ENCODE measurements around the gene VPS13D.

VPS13D gene

GRCh38 chr1:12186679-12186985, 43.2 kb upstream of the VPS13D start:
- Histone ChIP-seq H3K9ac (ENCODE audit: low read length) (no peak overlapping the region), H3K9me3 (ENCODE audit: control insufficient read depth, low read length) (no peaks in the 10 kb centered on the region), H3K36me3 (ENCODE audit: control insufficient read depth, insufficient read depth, low read length) (peaks cover 5% of the 10 kb centered on the region), H3K4me1 (ENCODE audit: control insufficient read depth, insufficient read depth, low read length) (peaks cover 58% of the 10 kb centered on the region), H3K4me3 (ENCODE audit: low read length) (no peak overlapping the region), H3K27me3 (ENCODE audit: control insufficient read depth, insufficient read depth, low read length) (no peaks in the 10 kb centered on the region)

GRCh38 chr1:12188115-12188514, 41.7 kb upstream of the VPS13D start:
- no peaks in the 10 kb centered on the region for H3K9me3 ChIP-seq (ENCODE audit: control insufficient read depth, low read length)
- no peak overlapping the region for H3K4me3 ChIP-seq (ENCODE audit: low read length)
- peaks cover 54% of the 10 kb centered on the region for H3K4me1 ChIP-seq (ENCODE audit: control insufficient read depth, insufficient read depth, low read length)
- H3K36me3 ChIP-seq (ENCODE audit: control insufficient read depth, insufficient read depth, low read length), result peaks cover 5% of the 10 kb centered on the region
- no peaks in the 10 kb centered on the region for H3K27me3 ChIP-seq (ENCODE audit: control insufficient read depth, insufficient read depth, low read length)
- H3K9ac ChIP-seq (ENCODE audit: low read length), result no peak overlapping the region

GRCh38 chr1:12188657-12189327, 41.0 kb upstream of the VPS13D start:
- peaks cover 56% of the 10 kb centered on the region for H3K4me1 ChIP-seq (ENCODE audit: control insufficient read depth, insufficient read depth, low read length)
- H3K4me3 ChIP-seq (ENCODE audit: low read length), result no peak overlapping the region
- no peaks in the 10 kb centered on the region for H3K9me3 ChIP-seq (ENCODE audit: control insufficient read depth, low read length)
- H3K36me3 ChIP-seq (ENCODE audit: control insufficient read depth, insufficient read depth, low read length), result peaks cover 5% of the 10 kb centered on the region
- no peak overlapping the region for H3K9ac ChIP-seq (ENCODE audit: low read length)
- no peaks in the 10 kb centered on the region for H3K27me3 ChIP-seq (ENCODE audit: control insufficient read depth, insufficient read depth, low read length)

- Histone ChIP-seq H3K4me1 (ENCODE audit: control insufficient read depth, insufficient read depth, low read length) (peaks cover 55% of the 10 kb centered on the region), H3K9ac (ENCODE audit: low read length) (no peak overlapping the region), H3K9me3 (ENCODE audit: control insufficient read depth, low read length) (no peaks in the 10 kb centered on the region), H3K36me3 (ENCODE audit: control insufficient read depth, insufficient read depth, low read length) (peaks cover 5% of the 10 kb centered on the region), H3K4me3 (ENCODE audit: low read length) (no peak overlapping the region), H3K27me3 (ENCODE audit: control insufficient read depth, insufficient read depth, low read length) (no peaks in the 10 kb centered on the region)
Observed at GRCh38 chr1:12189328-12189682, 40.5 kb upstream of the VPS13D start.

GRCh38 chr1:12191242-12192032, 38.4 kb upstream of the VPS13D start:
- Histone ChIP-seq H3K27me3 (ENCODE audit: control insufficient read depth, insufficient read depth, low read length) (no peaks in the 10 kb centered on the region), H3K9ac (ENCODE audit: low read length) (no peak overlapping the region), H3K9me3 (ENCODE audit: control insufficient read depth, low read length) (no peaks in the 10 kb centered on the region), H3K36me3 (ENCODE audit: control insufficient read depth, insufficient read depth, low read length) (peaks cover 5% of the 10 kb centered on the region), H3K4me1 (ENCODE audit: control insufficient read depth, insufficient read depth, low read length) (peaks cover 34% of the 10 kb centered on the region), H3K4me3 (ENCODE audit: low read length) (no peak overlapping the region)

- Histone ChIP-seq H3K27me3 (ENCODE audit: control insufficient read depth, insufficient read depth, low read length) (no peaks in the 10 kb centered on the region), H3K9ac (ENCODE audit: low read length) (no peak overlapping the region), H3K9me3 (ENCODE audit: control insufficient read depth, low read length) (no peaks in the 10 kb centered on the region), H3K36me3 (ENCODE audit: control insufficient read depth, insufficient read depth, low read length) (peaks cover 5% of the 10 kb centered on the region), H3K4me3 (ENCODE audit: low read length) (no peak overlapping the region), H3K4me1 (ENCODE audit: control insufficient read depth, insufficient read depth, low read length) (peaks cover 8% of the 10 kb centered on the region)
Observed at GRCh38 chr1:12194666-12195216, 35.1 kb upstream of the VPS13D start.

GRCh38 chr1:12195416-12195815, 34.4 kb upstream of the VPS13D start:
- Histone ChIP-seq H3K27me3 (ENCODE audit: control insufficient read depth, insufficient read depth, low read length) (no peaks in the 10 kb centered on the region), H3K4me3 (ENCODE audit: low read length) (no peak overlapping the region), H3K9ac (ENCODE audit: low read length) (no peak overlapping the region), H3K9me3 (ENCODE audit: control insufficient read depth, low read length) (no peaks in the 10 kb centered on the region), H3K36me3 (ENCODE audit: control insufficient read depth, insufficient read depth, low read length) (peaks cover 5% of the 10 kb centered on the region), H3K4me1 (ENCODE audit: control insufficient read depth, insufficient read depth, low read length) (peaks cover 8% of the 10 kb centered on the region)

- no peaks in the 10 kb centered on the region for H3K36me3 ChIP-seq (ENCODE audit: control insufficient read depth, insufficient read depth, low read length)
- H3K27me3 ChIP-seq (ENCODE audit: control insufficient read depth, insufficient read depth, low read length), result no peaks in the 10 kb centered on the region
- H3K4me1 ChIP-seq (ENCODE audit: control insufficient read depth, insufficient read depth, low read length), result peaks cover 8% of the 10 kb centered on the region
- H3K9me3 ChIP-seq (ENCODE audit: control insufficient read depth, low read length), result no peaks in the 10 kb centered on the region
- no peak overlapping the region for H3K4me3 ChIP-seq (ENCODE audit: low read length)
- no peak overlapping the region for H3K9ac ChIP-seq (ENCODE audit: low read length)
Observed at GRCh38 chr1:12196641-12197482, 33.0 kb upstream of the VPS13D start.

- Histone ChIP-seq H3K9me3 (ENCODE audit: control insufficient read depth, low read length) (no peaks in the 10 kb centered on the region), H3K4me3 (ENCODE audit: low read length) (no peak overlapping the region), H3K27me3 (ENCODE audit: control insufficient read depth, insufficient read depth, low read length) (no peaks in the 10 kb centered on the region), H3K9ac (ENCODE audit: low read length) (no peak overlapping the region), H3K4me1 (ENCODE audit: control insufficient read depth, insufficient read depth, low read length) (peaks cover 8% of the 10 kb centered on the region), H3K36me3 (ENCODE audit: control insufficient read depth, insufficient read depth, low read length) (no peaks in the 10 kb centered on the region)
Observed at GRCh38 chr1:12197483-12197880, 32.3 kb upstream of the VPS13D start.

GRCh38 chr1:12200208-12200607, 29.6 kb upstream of the VPS13D start:
- Histone ChIP-seq H3K4me1 (ENCODE audit: control insufficient read depth, insufficient read depth, low read length) (no peaks in the 10 kb centered on the region), H3K9me3 (ENCODE audit: control insufficient read depth, low read length) (no peaks in the 10 kb centered on the region), H3K9ac (ENCODE audit: low read length) (no peak overlapping the region), H3K36me3 (ENCODE audit: control insufficient read depth, insufficient read depth, low read length) (no peaks in the 10 kb centered on the region), H3K4me3 (ENCODE audit: low read length) (no peak overlapping the region), H3K27me3 (ENCODE audit: control insufficient read depth, insufficient read depth, low read length) (no peaks in the 10 kb centered on the region)

GRCh38 chr1:12201352-12202189, 28.3 kb upstream of the VPS13D start:
- H3K9me3 ChIP-seq (ENCODE audit: control insufficient read depth, low read length), result no peaks in the 10 kb centered on the region
- no peak overlapping the region for H3K9ac ChIP-seq (ENCODE audit: low read length)
- no peaks in the 10 kb centered on the region for H3K27me3 ChIP-seq (ENCODE audit: control insufficient read depth, insufficient read depth, low read length)
- H3K4me1 ChIP-seq (ENCODE audit: control insufficient read depth, insufficient read depth, low read length), result no peaks in the 10 kb centered on the region
- no peaks in the 10 kb centered on the region for H3K36me3 ChIP-seq (ENCODE audit: control insufficient read depth, insufficient read depth, low read length)
- H3K4me3 ChIP-seq (ENCODE audit: low read length), result no peak overlapping the region

All from mucosa of stomach (tissue), 1 donor.